Measurements from ENCODE around the gene FER1L5. TPM values are rescaled to one million over a fixed set of nuclear protein-coding genes. Genes with fewer than 3 reads are reported as not detected.

The FER1L5 gene
- total and polyA plus RNA-seq, 2 of the 8 experiments (the other 6 are each of a cell fraction or from before 2014, with no cell fraction given), result 0.23 to 0.88 TPM

DNA sequence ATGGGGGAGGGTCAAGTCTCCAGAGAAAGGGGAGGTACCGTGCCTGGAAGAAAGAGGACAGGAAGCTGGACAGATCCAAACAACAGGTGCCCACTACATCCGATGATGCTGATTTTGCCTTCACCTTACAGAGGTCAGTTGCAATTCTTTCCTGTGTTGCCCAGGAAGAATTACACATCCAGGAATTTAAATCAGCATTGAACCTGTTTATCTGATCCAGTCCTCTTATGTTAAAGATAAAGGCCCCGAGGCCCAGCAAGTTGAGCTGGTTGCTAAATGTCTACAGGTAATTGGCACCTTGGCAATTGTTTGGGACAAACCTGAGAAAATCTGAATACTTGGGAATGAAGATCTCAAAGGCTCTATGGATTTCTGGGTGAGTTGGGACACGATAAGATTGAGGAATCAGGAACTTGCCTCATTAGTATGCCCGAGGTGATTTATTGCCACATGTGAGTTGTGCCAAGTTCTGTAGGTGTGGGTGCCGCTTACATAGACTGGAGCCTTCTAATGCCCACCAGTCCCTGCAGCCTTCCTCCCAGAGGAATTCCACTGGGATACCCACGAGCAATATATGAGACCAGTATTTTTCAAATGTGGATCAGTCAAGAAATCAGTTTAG, 111.2 kb downstream of the FER1L5 start:
- Histone ChIP-seq H2BK12ac (ENCODE audit: low read depth, low read length) (no peak overlapping the region), H3K79me1 (ENCODE audit: low read depth, low read length) (no peaks in the 10 kb centered on the region), H3K4me2 (ENCODE audit: insufficient read depth in 1 of 2, low read depth in 2 of 2, low read length in 2 of 2) (no peak overlapping the region), H4K20me1 (replicated peaks in 1 of 2; ENCODE audit: control insufficient read depth in 1 of 2, insufficient read depth in 2 of 2, low read length in 2 of 2) (no peaks in the 10 kb centered on the region), H4K5ac (ENCODE audit: insufficient read length, low read depth, low read length) (no peak overlapping the region), H3K4me1 (replicated peaks in 1 of 4; ENCODE audit: control insufficient read depth in 3 of 4, insufficient read depth in 4 of 4, low read length in 3 of 4) (peaks cover 0 to 4% (median 0%) of the 10 kb centered on the region in 4 experiments; a peak in 1 of 7 replicates), H2BK15ac (ENCODE audit: low read length) (no peak overlapping the region), H3K9ac (replicated peaks in 1 of 4; ENCODE audit: extremely low read depth in 1 of 4, low read depth in 3 of 4, low read length in 3 of 4) (no peak overlapping the region), H3K27me3 (replicated peaks in 1 of 4; ENCODE audit: control insufficient read depth in 3 of 4, extremely low read depth in 1 of 4, insufficient read depth in 3 of 4, low read length in 3 of 4) (no peaks in the 10 kb centered on the region), H3K27ac (ENCODE audit: low read depth, low read length) (no peak overlapping the region), H3K18ac (ENCODE audit: extremely low read depth, low read length) (no peak overlapping the region), H3K36me3 (ENCODE audit: control insufficient read depth in 2 of 4, insufficient read depth in 4 of 4, low read length in 3 of 4) (no peaks in the 10 kb centered on the region), H3K23ac (ENCODE audit: insufficient read length) (no peak overlapping the region), H4K8ac (ENCODE audit: extremely low read depth, insufficient read depth, low read length) (no peak overlapping the region), H2BK120ac (replicated peaks; ENCODE audit: low read depth, low read length) (no peak overlapping the region), H3K79me2 (ENCODE audit: control insufficient read depth in 1 of 2, insufficient read depth in 2 of 2, low read length in 2 of 2) (no peaks in the 10 kb centered on the region), H2AFZ (ENCODE audit: low read length) (no peak overlapping the region), H4K91ac (replicated peaks; ENCODE audit: insufficient read length, low read length) (no peak overlapping the region), H2BK5ac (ENCODE audit: low read depth, low read length) (no peak overlapping the region), H3K4me3 (ENCODE audit: extremely low read depth in 1 of 4, insufficient read depth in 2 of 4, low read depth in 3 of 4, low read length in 4 of 4) (no peak overlapping the region), H3K56ac (replicated peaks; ENCODE audit: insufficient read length, low read depth, low read length) (no peak overlapping the region), H2AK5ac (ENCODE audit: low read depth, low read length) (no peak overlapping the region), H3K4ac (replicated peaks; ENCODE audit: insufficient read length, low read depth, low read length) (no peak overlapping the region), H2BK20ac (ENCODE audit: low read length) (no peak overlapping the region), H3K23me2 (ENCODE audit: low read depth, low read length) (no peaks in the 10 kb centered on the region), H3K14ac (ENCODE audit: insufficient read length) (no peak overlapping the region), H3K9me3 (ENCODE audit: insufficient read depth in 2 of 2, low read depth in 1 of 2, low read length in 1 of 2) (no peaks in the 10 kb centered on the region)
- DNase-seq (ENCODE audit: low read depth in 1 of 2, low spot score in 2 of 2) (no peak), FAIRE-seq (no peak)
- WGBS, 2 experiments (ENCODE audit: extremely low coverage in 1 of 2, insufficient coverage in 1 of 2, insufficient read length in 1 of 2, insufficient replicate concordance in 2 of 2, low coverage in 1 of 2, low lambda C conversion rate in 2 of 2, missing lambda C conversion rate in 1 of 2), result 78% methylated on average over 7 of the region's 7 CpGs; no CpG with 5 or more reads in 1 of the 2 experiments
- POLR2A ChIA-PET (ENCODE audit: partially characterized antibody), result interaction anchor here (1.4 kb wide), 1 partner anchor 9 kb away, joined by 5 read pairs; no protein-coding TSS in a partner anchor
- CTCF ChIA-PET (ENCODE audit: partially characterized antibody), result interaction anchor here (1.3 kb wide), 1 partner anchor 9 kb away, joined by 3 read pairs; no protein-coding TSS in a partner anchor
- TF ChIP-seq BCL11A (IDR thresholded peaks at IDR 0.05; ENCODE audit: low read depth in 2 of 2, low read length in 2 of 2) (no peak), EZH2 (IDR thresholded peaks at IDR 0.05; ENCODE audit: low read depth, low read length, severe bottlenecking) (no peak), SRF (IDR thresholded peaks at IDR 0.05; ENCODE audit: low read depth, low read length) (no peak), RAD21 (IDR thresholded peaks at IDR 0.05 in 1 of 2, conservative IDR thresholded peaks at IDR 0.05 in 1 of 2; ENCODE audit: low read depth in 2 of 2, low read length in 2 of 2) (no peak), TEAD4 (IDR thresholded peaks at IDR 0.05; ENCODE audit: low read depth, low read length) (no peak), MAFK (IDR thresholded peaks at IDR 0.05; ENCODE audit: low read depth, low read length) (no peak), KDM1A (IDR thresholded peaks at IDR 0.05; ENCODE audit: borderline replicate concordance, low read length) (no peak), CHD2 (IDR thresholded peaks at IDR 0.05; ENCODE audit: low read length) (no peak), POLR2A (IDR thresholded peaks at IDR 0.05; ENCODE audit: control extremely low read depth in 1 of 2, low read depth in 2 of 2, low read length in 2 of 2) (no peak), CREB1 (IDR thresholded peaks at IDR 0.05) (no peak), POLR2AphosphoS5 (IDR thresholded peaks at IDR 0.05; ENCODE audit: low read depth, low read length) (no peak), SIX5 (IDR thresholded peaks at IDR 0.05; ENCODE audit: low read depth, low read length) (no peak), JUND (IDR thresholded peaks at IDR 0.05; ENCODE audit: low read length) (no peak)
- TF ChIP-seq, protein P1, sequence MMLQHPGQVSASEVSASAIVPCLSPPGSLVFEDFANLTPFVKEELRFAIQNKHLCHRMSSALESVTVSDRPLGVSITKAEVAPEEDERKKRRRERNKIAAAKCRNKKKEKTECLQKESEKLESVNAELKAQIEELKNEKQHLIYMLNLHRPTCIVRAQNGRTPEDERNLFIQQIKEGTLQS (IDR thresholded peaks at IDR 0.05; ENCODE audit: insufficient read depth, low read depth, low read length), result no peak
